GM23338 (cell line): ENCODE data around the gene GATA1. TPM values are rescaled to one million over a fixed set of nuclear protein-coding genes. Genes with fewer than 3 reads are reported as not detected.

Source experiments
- ATAC-seq: fragments of 200-7000 bp; cut with Tn5 transposase; 3 replicates; pipeline ENCODE4 v1.9.1; 2020
- DNase-seq: peaks from one replicate; pipeline ENCODE4 v3.0.0-alpha.2; 2015; ENCODE audit warnings: low spot score
- H2AFZ ChIP-seq: fragments of 200-600 bp; sonication (generic); 2 replicates; pipeline ENCODE4 v1.8.0; 2016; ENCODE audit warnings: antibody characterized with exemption, mild to moderate bottlenecking, moderate library complexity
- H3F3A ChIP-seq: fragments of 200-600 bp; sonication (generic); replicated peaks from 2 replicates; pipeline ENCODE4 v1.8.0; 2017; ENCODE audit warnings: antibody characterized with exemption, mixed run types, low read depth
- H3K27ac ChIP-seq: fragments of 200-600 bp; sonication (generic); 2 replicates; pipeline ENCODE4 v1.6.1; 2016; ENCODE audit warnings: low read depth
- H3K27me3 ChIP-seq: fragments of 200-600 bp; sonication (generic); 2 replicates; pipeline ENCODE4 v1.8.0; 2016; ENCODE audit warnings: mild to moderate bottlenecking, mixed run types, moderate library complexity; ENCODE audit not compliant: insufficient read depth
- H3K36me3 ChIP-seq: fragments of 200-600 bp; sonication (generic); 2 replicates; pipeline ENCODE4 v1.8.0; 2016; ENCODE audit warnings: mild to moderate bottlenecking; ENCODE audit not compliant: insufficient read depth
- H3K4me1 ChIP-seq: fragments of 200-600 bp; sonication (generic); 2 replicates; pipeline ENCODE4 v1.8.0; 2016; ENCODE audit warnings: mild to moderate bottlenecking, moderate library complexity; ENCODE audit not compliant: insufficient read depth
- H3K4me2 ChIP-seq: fragments of 200-600 bp; sonication (generic); 2 replicates; pipeline ENCODE4 v1.7.1; 2017; ENCODE audit warnings: mixed run types
- H3K4me3 ChIP-seq: fragments of 200-600 bp; sonication (generic); 2 replicates; pipeline ENCODE4 v1.6.1; 2016; ENCODE audit warnings: mixed run types
- H3K79me2 ChIP-seq: fragments of 200-600 bp; sonication (generic); replicated peaks from 2 replicates; pipeline ENCODE4 v1.8.0; 2017; ENCODE audit warnings: mild to moderate bottlenecking; ENCODE audit not compliant: insufficient read depth
- H3K9me2 ChIP-seq: fragments of 200-600 bp; sonication (generic); 2 replicates; pipeline ENCODE4 v1.8.0; 2017; ENCODE audit not compliant: insufficient read depth
- H4K20me1 ChIP-seq: fragments of 200-600 bp; sonication (generic); replicated peaks from 2 replicates; pipeline ENCODE4 v1.8.0; 2017; ENCODE audit warnings: mild to moderate bottlenecking; ENCODE audit not compliant: insufficient read depth
- H3K27ac Mint-ChIP-seq: 2 replicates; pipeline ENCODE4 v1.8.0; 2020; ENCODE audit warnings: inconsistent platforms, mild to moderate bottlenecking, moderate library complexity, mixed read lengths
- H3K27me3 Mint-ChIP-seq: 3 replicates; pipeline ENCODE4 v1.8.0; 2022; ENCODE audit warnings: low read depth, mild to moderate bottlenecking, moderate library complexity, mixed read lengths, inconsistent platforms; ENCODE audit not compliant: insufficient read depth, poor library complexity
- H3K36me3 Mint-ChIP-seq: 3 replicates; pipeline ENCODE4 v1.8.0; 2021; ENCODE audit warnings: low read depth, mild to moderate bottlenecking, inconsistent platforms, moderate library complexity, mixed read lengths
- H3K4me1 Mint-ChIP-seq: 3 replicates; pipeline ENCODE4 v1.8.0; 2020; ENCODE audit warnings: mild to moderate bottlenecking, inconsistent platforms, mixed read lengths
- H3K4me3 Mint-ChIP-seq: 3 replicates; pipeline ENCODE4 v1.8.0; 2021; ENCODE audit warnings: moderate library complexity, mild to moderate bottlenecking, inconsistent platforms, mixed read lengths
- H3K9me3 Mint-ChIP-seq: 3 replicates; pipeline ENCODE4 v1.8.0; 2020; ENCODE audit warnings: moderate library complexity, mild to moderate bottlenecking, inconsistent platforms, mixed read lengths
- CTCF ChIP-seq, 2 experiments: fragments of 200-600 bp in 1 of 2; sonication (generic) in 1 of 2; conservative IDR thresholded peaks; 2 replicates each; pipeline versions ENCODE4 v1.5.1 to v1.6.1; 2016 to 2017; ENCODE audit warnings: antibody characterized with exemption in 2 of 2, low read depth in 2 of 2, mild to moderate bottlenecking in 2 of 2, moderate library complexity in 1 of 2
- ETS1 ChIP-seq: IDR thresholded peaks from 2 replicates; pipeline ENCODE4 v1.6.1; 2016; ENCODE audit warnings: antibody characterized with exemption
- EZH2 ChIP-seq: fragments of 200-600 bp; sonication (generic); IDR thresholded peaks from one replicate; pipeline ENCODE4 v1.8.0; 2017; ENCODE audit warnings: antibody characterized with exemption, mild to moderate bottlenecking, low read depth; ENCODE audit not compliant: unreplicated experiment
- EZH2phosphoT487 ChIP-seq: fragments of 200-600 bp; sonication (generic); IDR thresholded peaks from one replicate; pipeline ENCODE4 v1.8.1; 2018; ENCODE audit warnings: antibody characterized with exemption; ENCODE audit not compliant: unreplicated experiment
- JUNB ChIP-seq: IDR thresholded peaks from one replicate; pipeline ENCODE4 v1.6.1; 2016; ENCODE audit warnings: antibody characterized with exemption; ENCODE audit not compliant: unreplicated experiment
- POLR2AphosphoS5 ChIP-seq: IDR thresholded peaks from 2 replicates; pipeline ENCODE4 v1.6.1; 2016; ENCODE audit warnings: antibody characterized with exemption, low read depth
- ZNF462 ChIP-seq: fragments of 250-450 bp; sonication (Bioruptor Pico); IDR thresholded peaks from 2 replicates; pipeline ENCODE4 v1.5.0; 2020; ENCODE audit warnings: mild to moderate bottlenecking, moderate library complexity
- polyA plus RNA-seq: library from polyadenylated mRNA; unstranded; fragments of >200 nt; fragmentation: Nextera tagmentation; extraction: Ambion mirVana; gene quantifications from 2 replicates; pipeline ENCODE4 v1.2.1, GENCODE V29; 2016
- total RNA-seq: library from RNA; depleted of rRNA; stranded (reverse); fragments of >200 nt; shearing (Covaris generic); gene quantifications from 2 replicates; pipeline ENCODE4 v1.2.3, GENCODE V29; 2014

The GATA1 gene
- total and polyA plus RNA-seq, 2 experiments from 2014 or later = not detected

- TF ChIP-seq ZNF462 (CRISPR knock-in tag) (no peak), ETS1 (no peak), POLR2AphosphoS5 (no peak), EZH2phosphoT487 (no peak)
These were observed 17.2 kb upstream of the GATA1 start (continued) for GRCh38 chrX:48769230-48769629.

DNA sequence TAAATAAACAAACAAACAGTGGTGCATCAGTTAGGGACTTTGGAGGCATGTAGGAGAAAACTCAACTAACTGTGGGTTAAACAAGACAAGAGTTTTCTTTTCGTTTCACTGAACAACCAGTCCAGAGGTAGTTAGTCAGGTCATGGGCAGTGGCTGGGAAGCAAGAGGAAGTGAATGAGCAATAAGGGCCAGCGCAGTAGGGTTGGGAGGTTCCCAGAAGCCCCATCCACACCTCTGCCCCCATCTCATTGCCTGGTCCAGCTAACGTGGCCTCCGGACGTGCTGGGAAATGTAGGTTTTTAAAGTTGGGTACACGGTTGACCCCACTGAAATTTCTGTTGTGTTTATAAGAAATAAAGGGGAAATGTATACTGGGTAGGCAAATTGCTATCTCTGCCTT lies 16.1 kb upstream of the GATA1 start:
- Histone ChIP-seq H4K20me1 (no peaks in the 10 kb centered on the region), H3K4me1 (no peaks in the 10 kb centered on the region), H3K36me3 (no peaks in the 10 kb centered on the region), H3K79me2 (no peaks in the 10 kb centered on the region), H3F3A (no peaks in the 10 kb centered on the region), H3K27ac (no peak overlapping the region), H3K4me3 (no peak overlapping the region), H3K9me2 (no peaks in the 10 kb centered on the region), H2AFZ (no peak overlapping the region), H3K4me2 (no peak overlapping the region), H3K27me3 (no peaks in the 10 kb centered on the region)
- no peak for ATAC-seq
- Mint-ChIP-seq H3K9me3 (0 out of 3 replicates have a peak, but pooled peaks cover 3% of the 10 kb centered on the region), H3K27ac (no peak overlapping the region), H3K4me3 (no peak overlapping the region), H3K4me1 (no peaks in the 10 kb centered on the region), H3K27me3 (peaks cover 5% of the 10 kb centered on the region), H3K36me3 (no peaks in the 10 kb centered on the region)
- DNase-seq = no peak
- no peak for TF ChIP-seq EZH2
- no peak for TF ChIP-seq POLR2AphosphoS5
- TF ChIP-seq CTCF (conservative IDR thresholded peaks at IDR 0.05; ENCODE audit: low read depth in 2 of 2) = no peak
- TF ChIP-seq ZNF462 (CRISPR knock-in tag) = no peak
- no peak for TF ChIP-seq JUNB
